ENCODE measurements around the gene RAMACL.
A peak's percentile ranks its signal among the peaks of the same experiment; 100 is the strongest.

Gene RAMACL

GRCh38 chr6:166573511-166574216 lies 12.8 kb downstream of the RAMACL start:
- DNase-seq, result no peak

GRCh38 chr6:166572370-166573261 lies 13.9 kb downstream of the RAMACL start:
- peak; percentile 45 for DNase-seq

GRCh38 chr6:166570929-166571713 lies 15.4 kb downstream of the RAMACL start:
- no peak for DNase-seq

GRCh38 chr6:166569206-166569605 lies 17.3 kb downstream of the RAMACL start:
- no peak for DNase-seq

GRCh38 chr6:166567813-166568212 lies 18.7 kb downstream of the RAMACL start:
- DNase-seq, result no peak

- peak; percentile 96 for DNase-seq
These were observed 19.4 kb downstream of the RAMACL start for GRCh38 chr6:166567107-166567506.

- no peak for DNase-seq
These were observed 20.2 kb downstream of the RAMACL start for GRCh38 chr6:166566026-166567011.

- peak; percentile 72 for DNase-seq
These were observed 21.2 kb downstream of the RAMACL start for GRCh38 chr6:166565084-166565967.

- DNase-seq, result no peak
These were observed 22.7 kb downstream of the RAMACL start for GRCh38 chr6:166563805-166564204.

GRCh38 chr6:166563200-166563599 lies 23.3 kb downstream of the RAMACL start:
- DNase-seq, result no peak

- no peak for DNase-seq
These were observed 23.8 kb downstream of the RAMACL start for GRCh38 chr6:166562726-166563125.

- DNase-seq, result no peak
These were observed 24.6 kb downstream of the RAMACL start for GRCh38 chr6:166561771-166562359.

GRCh38 chr6:166560222-166560621 lies 26.3 kb downstream of the RAMACL start:
- no peak for DNase-seq

- DNase-seq, result no peak
These were observed 26.8 kb downstream of the RAMACL start for GRCh38 chr6:166559662-166560061.

GRCh38 chr6:166559211-166559610 lies 27.3 kb downstream of the RAMACL start:
- DNase-seq, result peak; percentile 64

GRCh38 chr6:166558156-166559005 lies 28.1 kb downstream of the RAMACL start:
- no peak for DNase-seq

GRCh38 chr6:166556863-166557322 lies 29.6 kb downstream of the RAMACL start:
- DNase-seq, result peak; percentile 53

GRCh38 chr6:166556336-166556735 lies 30.1 kb downstream of the RAMACL start:
- peak; percentile 53 for DNase-seq

- no peak for DNase-seq
These were observed 31.4 kb downstream of the RAMACL start for GRCh38 chr6:166555086-166555485.
